Sigmoid colon (tissue), 3 donors: Measurements from ENCODE around the gene PPP4R3B.

Experiments used
- POLR2A ChIP-seq, 2 donors: fragments of 450-650 bp; IDR thresholded peaks; one replicate each; pipeline ENCODE4 v1.6.1; 2016; ENCODE audit warnings: antibody characterized with exemption in 2 of 2, mild to moderate bottlenecking in 2 of 2, moderate library complexity in 2 of 2
- TF ChIP-seq, protein P1 (sequence below), 4 experiments: fragments of 450-650 bp in 3 of 4; fragments of 200-600 bp in 1 of 4; IDR thresholded peaks; one replicate each; pipeline ENCODE4 v1.5.1; 2016 to 2019; ENCODE audit warnings: antibody characterized with exemption in 4 of 4, mild to moderate bottlenecking in 3 of 4, moderate library complexity in 2 of 4

DNA sequence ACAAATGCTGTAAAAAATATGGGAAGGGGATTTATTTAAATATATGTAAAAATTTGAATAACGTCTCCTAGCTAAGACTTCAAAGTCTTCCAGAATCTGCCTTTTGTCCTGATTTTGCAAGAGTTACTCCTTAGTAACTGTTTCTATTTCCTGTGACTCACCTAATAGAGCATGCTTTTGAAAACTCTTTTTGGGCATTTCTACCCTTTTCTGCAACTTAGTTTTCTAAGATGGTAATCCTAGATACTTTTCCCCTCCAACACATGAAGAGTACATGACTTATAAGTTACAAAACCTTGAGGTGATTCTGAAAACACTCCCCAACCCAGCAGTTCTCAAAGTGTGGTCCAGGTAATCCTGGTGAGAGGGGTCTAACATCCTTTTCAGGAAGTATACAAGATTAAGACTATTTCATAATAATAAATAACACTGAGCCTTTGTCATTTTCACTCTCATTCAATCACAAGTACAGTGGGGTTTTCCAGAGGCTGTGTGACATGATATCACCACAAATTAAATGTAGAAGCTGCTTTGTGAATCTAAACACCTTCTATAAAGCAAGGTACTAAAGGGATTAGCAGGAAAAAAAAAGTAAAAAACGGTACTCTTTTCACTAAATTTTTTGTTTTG lies 31.9 kb downstream of the PPP4R3B start:
- TF ChIP-seq, protein P1, sequence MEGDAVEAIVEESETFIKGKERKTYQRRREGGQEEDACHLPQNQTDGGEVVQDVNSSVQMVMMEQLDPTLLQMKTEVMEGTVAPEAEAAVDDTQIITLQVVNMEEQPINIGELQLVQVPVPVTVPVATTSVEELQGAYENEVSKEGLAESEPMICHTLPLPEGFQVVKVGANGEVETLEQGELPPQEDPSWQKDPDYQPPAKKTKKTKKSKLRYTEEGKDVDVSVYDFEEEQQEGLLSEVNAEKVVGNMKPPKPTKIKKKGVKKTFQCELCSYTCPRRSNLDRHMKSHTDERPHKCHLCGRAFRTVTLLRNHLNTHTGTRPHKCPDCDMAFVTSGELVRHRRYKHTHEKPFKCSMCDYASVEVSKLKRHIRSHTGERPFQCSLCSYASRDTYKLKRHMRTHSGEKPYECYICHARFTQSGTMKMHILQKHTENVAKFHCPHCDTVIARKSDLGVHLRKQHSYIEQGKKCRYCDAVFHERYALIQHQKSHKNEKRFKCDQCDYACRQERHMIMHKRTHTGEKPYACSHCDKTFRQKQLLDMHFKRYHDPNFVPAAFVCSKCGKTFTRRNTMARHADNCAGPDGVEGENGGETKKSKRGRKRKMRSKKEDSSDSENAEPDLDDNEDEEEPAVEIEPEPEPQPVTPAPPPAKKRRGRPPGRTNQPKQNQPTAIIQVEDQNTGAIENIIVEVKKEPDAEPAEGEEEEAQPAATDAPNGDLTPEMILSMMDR (IDR thresholded peaks at IDR 0.05): no peak
- TF ChIP-seq POLR2A (IDR thresholded peaks at IDR 0.05): no peak
